Measurements from ENCODE around the gene MARCHF11. TPM values are rescaled to one million over a fixed set of nuclear protein-coding genes. Genes with fewer than 3 reads are reported as not detected.

The MARCHF11 gene
- total and polyA plus RNA-seq, 2 of the 8 experiments (the other 6 are each of a cell fraction or from before 2014, with no cell fraction given) = 0.27 to 0.82 TPM

DNA sequence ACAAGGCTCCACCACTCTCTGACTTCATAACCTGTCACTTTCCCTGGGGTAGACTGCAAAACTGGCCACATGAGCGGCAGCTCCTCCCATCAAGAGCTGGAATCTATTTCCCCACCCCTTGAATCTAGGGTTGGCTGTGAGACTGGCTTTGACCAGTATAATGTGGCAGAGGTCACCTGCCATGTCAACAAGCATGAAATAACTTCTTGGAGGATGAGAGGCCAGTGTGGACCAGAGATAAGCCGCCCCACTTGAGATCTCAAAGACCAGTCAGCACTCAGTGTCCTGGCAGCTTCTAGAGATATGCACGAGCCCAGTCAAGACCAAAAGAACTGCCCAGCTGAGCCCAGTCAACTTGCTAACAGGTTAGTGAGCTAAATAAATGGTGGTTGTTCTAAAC, 59.0 kb downstream of the MARCHF11 start (continued):
- TF ChIP-seq, protein P1, sequence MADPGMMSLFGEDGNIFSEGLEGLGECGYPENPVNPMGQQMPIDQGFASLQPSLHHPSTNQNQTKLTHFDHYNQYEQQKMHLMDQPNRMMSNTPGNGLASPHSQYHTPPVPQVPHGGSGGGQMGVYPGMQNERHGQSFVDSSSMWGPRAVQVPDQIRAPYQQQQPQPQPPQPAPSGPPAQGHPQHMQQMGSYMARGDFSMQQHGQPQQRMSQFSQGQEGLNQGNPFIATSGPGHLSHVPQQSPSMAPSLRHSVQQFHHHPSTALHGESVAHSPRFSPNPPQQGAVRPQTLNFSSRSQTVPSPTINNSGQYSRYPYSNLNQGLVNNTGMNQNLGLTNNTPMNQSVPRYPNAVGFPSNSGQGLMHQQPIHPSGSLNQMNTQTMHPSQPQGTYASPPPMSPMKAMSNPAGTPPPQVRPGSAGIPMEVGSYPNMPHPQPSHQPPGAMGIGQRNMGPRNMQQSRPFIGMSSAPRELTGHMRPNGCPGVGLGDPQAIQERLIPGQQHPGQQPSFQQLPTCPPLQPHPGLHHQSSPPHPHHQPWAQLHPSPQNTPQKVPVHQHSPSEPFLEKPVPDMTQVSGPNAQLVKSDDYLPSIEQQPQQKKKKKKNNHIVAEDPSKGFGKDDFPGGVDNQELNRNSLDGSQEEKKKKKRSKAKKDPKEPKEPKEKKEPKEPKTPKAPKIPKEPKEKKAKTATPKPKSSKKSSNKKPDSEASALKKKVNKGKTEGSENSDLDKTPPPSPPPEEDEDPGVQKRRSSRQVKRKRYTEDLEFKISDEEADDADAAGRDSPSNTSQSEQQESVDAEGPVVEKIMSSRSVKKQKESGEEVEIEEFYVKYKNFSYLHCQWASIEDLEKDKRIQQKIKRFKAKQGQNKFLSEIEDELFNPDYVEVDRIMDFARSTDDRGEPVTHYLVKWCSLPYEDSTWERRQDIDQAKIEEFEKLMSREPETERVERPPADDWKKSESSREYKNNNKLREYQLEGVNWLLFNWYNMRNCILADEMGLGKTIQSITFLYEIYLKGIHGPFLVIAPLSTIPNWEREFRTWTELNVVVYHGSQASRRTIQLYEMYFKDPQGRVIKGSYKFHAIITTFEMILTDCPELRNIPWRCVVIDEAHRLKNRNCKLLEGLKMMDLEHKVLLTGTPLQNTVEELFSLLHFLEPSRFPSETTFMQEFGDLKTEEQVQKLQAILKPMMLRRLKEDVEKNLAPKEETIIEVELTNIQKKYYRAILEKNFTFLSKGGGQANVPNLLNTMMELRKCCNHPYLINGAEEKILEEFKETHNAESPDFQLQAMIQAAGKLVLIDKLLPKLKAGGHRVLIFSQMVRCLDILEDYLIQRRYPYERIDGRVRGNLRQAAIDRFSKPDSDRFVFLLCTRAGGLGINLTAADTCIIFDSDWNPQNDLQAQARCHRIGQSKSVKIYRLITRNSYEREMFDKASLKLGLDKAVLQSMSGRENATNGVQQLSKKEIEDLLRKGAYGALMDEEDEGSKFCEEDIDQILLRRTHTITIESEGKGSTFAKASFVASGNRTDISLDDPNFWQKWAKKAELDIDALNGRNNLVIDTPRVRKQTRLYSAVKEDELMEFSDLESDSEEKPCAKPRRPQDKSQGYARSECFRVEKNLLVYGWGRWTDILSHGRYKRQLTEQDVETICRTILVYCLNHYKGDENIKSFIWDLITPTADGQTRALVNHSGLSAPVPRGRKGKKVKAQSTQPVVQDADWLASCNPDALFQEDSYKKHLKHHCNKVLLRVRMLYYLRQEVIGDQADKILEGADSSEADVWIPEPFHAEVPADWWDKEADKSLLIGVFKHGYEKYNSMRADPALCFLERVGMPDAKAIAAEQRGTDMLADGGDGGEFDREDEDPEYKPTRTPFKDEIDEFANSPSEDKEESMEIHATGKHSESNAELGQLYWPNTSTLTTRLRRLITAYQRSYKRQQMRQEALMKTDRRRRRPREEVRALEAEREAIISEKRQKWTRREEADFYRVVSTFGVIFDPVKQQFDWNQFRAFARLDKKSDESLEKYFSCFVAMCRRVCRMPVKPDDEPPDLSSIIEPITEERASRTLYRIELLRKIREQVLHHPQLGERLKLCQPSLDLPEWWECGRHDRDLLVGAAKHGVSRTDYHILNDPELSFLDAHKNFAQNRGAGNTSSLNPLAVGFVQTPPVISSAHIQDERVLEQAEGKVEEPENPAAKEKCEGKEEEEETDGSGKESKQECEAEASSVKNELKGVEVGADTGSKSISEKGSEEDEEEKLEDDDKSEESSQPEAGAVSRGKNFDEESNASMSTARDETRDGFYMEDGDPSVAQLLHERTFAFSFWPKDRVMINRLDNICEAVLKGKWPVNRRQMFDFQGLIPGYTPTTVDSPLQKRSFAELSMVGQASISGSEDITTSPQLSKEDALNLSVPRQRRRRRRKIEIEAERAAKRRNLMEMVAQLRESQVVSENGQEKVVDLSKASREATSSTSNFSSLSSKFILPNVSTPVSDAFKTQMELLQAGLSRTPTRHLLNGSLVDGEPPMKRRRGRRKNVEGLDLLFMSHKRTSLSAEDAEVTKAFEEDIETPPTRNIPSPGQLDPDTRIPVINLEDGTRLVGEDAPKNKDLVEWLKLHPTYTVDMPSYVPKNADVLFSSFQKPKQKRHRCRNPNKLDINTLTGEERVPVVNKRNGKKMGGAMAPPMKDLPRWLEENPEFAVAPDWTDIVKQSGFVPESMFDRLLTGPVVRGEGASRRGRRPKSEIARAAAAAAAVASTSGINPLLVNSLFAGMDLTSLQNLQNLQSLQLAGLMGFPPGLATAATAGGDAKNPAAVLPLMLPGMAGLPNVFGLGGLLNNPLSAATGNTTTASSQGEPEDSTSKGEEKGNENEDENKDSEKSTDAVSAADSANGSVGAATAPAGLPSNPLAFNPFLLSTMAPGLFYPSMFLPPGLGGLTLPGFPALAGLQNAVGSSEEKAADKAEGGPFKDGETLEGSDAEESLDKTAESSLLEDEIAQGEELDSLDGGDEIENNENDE (IDR thresholded peaks at IDR 0.05; ENCODE audit: insufficient replicate concordance, low read length) = no peak
- TF ChIP-seq RFX5 (IDR thresholded peaks at IDR 0.05; ENCODE audit: borderline replicate concordance, low read depth, low read length) = no peak

Measured in H1 (cell line).